Caki2 (cell line): Measurements from ENCODE around the gene RHEB. TPM values are rescaled to one million over a fixed set of nuclear protein-coding genes. Genes with fewer than 3 reads are reported as not detected.

ENCODE experiments used
- DNase-seq: peaks from one replicate; pipeline ENCODE4 v3.0.0-alpha.2; 2015; ENCODE audit warnings: low read depth
- in situ Hi-C: cut with HindIII; loops from 2 replicates; pipeline ENCODE4 v1.10.0; 2016; ENCODE audit warnings: low sequenced_read_pairs, low pct_unique_long_range_greater_than_20kb, mixed read lengths
- total RNA-seq: library from RNA; depleted of rRNA; stranded (reverse); fragments of >200 nt; shearing (Covaris generic); gene quantifications from 2 replicates; pipeline ENCODE4 v1.2.3, GENCODE V29; 2014; ENCODE audit warnings: low replicate concordance

Gene RHEB
- total RNA-seq, 1 experiment from 2014 or later = 154 TPM

GRCh38 chr7:151430391-151431205 lies 89.1 kb downstream of the RHEB start:
- no peak for DNase-seq
- in situ Hi-C loops = no loop called here

GRCh38 chr7:151429560-151430331 lies 89.9 kb downstream of the RHEB start:
- DNase-seq = no peak
- in situ Hi-C loops = no loop called here

DNA sequence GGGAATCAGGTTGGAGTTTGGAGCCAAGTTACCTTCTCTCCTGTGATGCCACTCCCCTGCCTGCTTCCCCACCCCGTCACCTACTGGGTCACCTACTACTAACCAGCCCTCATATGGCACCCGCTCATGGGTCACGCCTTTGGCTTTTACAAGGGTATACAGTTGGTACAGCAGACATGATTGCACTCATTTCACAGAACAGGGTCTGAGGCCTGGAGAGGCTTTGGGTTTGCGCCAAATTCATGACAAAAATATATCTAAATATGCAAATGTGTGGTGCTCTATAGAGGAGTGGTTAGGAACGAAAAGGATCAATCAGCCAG lies 90.5 kb downstream of the RHEB start:
- DNase-seq = no peak
- in situ Hi-C loops = no loop called here

GRCh38 chr7:151428378-151429236 lies 91.1 kb downstream of the RHEB start:
- DNase-seq = peak; percentile 77
- in situ Hi-C loops = no loop called here

- no peak for DNase-seq
- in situ Hi-C loops = no loop called here
Measured at GRCh38 chr7:151427705-151428377, 91.9 kb downstream of the RHEB start.

DNA sequence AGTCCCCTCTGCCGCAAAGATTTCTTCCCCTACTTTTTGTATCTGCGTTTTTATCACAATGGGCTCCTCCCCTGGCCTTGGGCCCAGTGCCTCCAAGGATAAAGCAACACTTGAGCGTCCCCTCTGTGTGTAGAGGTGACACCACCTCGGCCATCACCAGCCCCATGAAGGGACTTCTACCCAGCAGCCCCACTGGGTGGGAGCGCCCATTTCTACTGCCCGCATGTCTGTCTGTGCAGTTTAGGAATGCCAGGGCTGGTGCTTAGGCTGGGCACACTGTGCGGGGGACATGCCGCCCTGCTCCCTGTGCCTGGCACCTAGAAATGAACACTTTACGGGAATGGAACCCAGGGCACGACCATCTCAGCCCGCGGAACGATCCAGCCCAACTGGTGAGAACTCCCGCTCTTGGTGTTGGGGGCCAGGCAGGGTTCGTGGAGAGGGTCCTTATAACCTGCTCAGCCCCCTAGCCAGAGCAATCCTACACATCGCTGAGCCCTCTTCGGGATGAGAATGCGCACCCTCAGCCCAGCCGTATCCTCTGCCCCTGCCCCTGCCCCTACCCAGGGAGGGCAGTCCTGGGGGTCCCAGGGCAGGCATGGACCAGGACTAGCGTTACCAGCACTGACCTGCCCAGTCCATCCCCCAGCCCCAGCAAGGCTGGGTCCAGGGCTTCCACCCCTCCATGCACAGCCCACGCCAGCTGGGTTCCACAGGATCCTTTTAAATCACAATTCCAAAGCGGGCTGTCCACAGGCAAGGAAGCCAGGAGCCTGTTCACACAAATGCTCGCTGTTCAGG lies 92.6 kb downstream of the RHEB start:
- in situ Hi-C loops = no loop called here
- no peak for DNase-seq

GRCh38 chr7:151426441-151426903 lies 93.2 kb downstream of the RHEB start:
- in situ Hi-C loops = no loop called here
- peak; percentile 40 for DNase-seq

DNA sequence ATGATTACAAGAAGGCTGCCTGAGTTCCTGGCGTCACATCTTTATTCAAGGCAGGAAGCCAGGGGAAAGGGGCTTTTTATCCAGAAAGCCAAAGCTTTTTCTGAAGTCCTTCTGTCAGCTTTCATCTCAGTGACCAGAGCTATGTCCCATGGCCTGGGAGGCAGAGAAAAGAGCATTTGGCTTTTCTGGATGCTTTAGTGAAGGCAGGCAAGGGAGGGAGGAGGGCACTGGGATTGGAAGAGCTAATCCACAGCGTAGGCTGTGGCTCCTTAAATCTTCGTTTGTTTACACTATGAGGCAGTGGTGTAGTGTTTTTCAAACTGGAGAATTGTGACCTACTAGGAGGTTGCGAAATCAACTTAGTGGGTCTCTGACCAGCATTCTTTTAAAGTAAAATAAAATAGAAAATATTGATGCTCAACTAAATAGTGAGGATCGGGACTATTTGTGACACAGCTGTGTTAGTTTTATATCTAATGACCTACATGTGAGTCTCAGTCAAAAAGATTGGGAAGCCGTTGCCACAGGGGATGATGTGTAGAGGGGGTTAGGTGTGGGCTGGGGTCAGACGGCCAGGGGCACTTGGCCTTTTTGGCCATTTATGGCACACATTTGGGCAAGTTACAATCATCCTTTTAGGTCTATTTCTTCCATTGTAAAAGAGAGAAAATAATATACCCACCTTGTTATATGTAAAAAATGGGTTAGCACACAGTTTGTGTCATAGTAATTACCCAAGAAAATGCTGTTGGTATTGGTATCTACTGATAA lies 93.8 kb downstream of the RHEB start:
- no peak for DNase-seq
- in situ Hi-C loops = no loop called here

DNA sequence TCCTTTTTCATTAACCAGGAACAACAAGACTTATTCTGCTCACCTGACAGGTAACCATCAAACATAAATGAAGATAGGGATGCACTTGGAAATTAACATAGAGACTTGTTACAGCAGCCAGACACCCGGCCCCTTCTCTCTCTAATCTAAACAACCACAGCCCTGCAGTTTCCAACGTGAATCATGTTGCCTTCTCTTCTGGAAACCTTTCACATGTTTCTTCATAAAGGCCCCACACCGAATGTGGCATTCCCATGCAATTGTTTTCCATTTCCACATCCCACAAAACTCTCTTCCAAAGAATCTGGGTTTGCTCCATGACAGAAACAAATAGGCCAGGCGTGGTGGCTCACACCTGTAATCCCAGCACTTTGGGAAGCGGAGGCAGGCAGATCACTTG lies 94.9 kb downstream of the RHEB start:
- DNase-seq = no peak
- in situ Hi-C loops = no loop called here

GRCh38 chr7:151423936-151424335 lies 95.8 kb downstream of the RHEB start:
- in situ Hi-C loops = no loop called here
- no peak for DNase-seq

- no peak for DNase-seq
- in situ Hi-C loops = no loop called here
Measured at GRCh38 chr7:151423226-151423625, 96.5 kb downstream of the RHEB start.

DNA sequence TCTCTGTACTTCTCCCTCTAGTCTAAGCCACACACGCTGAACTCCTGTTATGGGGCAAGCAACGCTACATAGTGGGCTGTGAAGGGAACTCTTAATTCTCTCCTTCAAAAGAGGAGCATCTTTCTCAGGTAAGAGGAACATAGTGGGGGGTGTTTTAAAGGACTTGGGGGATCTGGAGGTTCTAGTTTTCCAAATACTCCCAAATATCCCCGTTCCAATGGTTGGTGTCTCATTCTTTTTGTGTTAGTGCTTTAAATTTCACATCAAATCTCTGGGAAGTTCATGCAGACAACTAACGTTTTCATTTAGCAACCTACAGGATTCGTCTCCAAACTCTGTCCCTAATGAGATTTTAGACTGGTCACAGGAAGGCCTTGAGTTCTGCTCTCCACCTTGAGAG lies 97.5 kb downstream of the RHEB start:
- DNase-seq = no peak
- in situ Hi-C loops = no loop called here

GRCh38 chr7:151420144-151420543 lies 99.6 kb downstream of the RHEB start:
- in situ Hi-C loops = no loop called here
- no peak for DNase-seq

GRCh38 chr7:151416941-151417315 lies 102.8 kb downstream of the RHEB start:
- in situ Hi-C loops = no loop called here
- no peak for DNase-seq

DNA sequence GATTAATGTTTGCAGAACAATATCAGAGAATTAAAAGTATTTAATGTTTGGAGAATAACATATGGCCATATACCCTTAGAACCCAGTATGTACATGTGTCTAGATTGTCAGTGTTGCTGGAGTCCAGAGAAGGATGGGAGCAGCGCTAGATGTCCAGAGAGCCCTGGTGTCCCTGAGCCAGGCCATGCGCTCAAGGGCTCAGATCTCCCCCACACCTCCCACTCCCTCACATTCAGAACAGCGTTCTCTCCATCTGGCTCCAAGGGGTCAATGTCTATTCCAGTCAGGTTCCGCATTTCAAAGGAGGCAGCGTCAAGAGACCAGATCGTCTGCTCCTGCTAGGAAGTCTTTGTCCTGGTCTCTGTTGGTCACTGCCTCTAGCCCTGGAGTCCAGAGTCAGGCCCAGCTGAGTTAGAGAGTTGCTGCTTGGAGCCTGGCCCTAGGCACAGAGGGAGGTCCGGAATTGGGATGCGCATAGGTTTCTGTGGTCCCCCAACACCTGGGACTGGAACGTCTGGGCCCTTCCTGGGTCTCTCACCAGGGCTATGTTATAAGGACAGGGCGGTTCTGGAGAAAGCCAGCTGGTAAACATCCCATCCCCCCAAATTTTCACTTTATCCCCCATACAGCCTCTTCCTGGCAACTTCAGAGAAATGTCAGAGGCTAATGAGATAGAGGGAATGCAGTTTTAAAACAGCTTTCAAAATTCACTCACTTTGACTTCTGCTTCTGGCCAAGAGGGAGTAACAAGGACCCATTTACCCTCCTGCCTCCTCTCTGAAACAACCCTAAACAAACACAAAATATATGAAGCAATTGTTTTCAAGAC lies 103.4 kb downstream of the RHEB start:
- no peak for DNase-seq
- in situ Hi-C loops = no loop called here
